ENCODE measurements around the gene ISCA2. TPM values are rescaled to one million over a fixed set of nuclear protein-coding genes. Genes with fewer than 3 reads are reported as not detected.

Gene ISCA2
- total RNA-seq, 5 donors from 2014 or later (not counting 1 experiment from before 2014, with no cell fraction given), result 21.3 to 42.6 (median 34.1) TPM

DNA sequence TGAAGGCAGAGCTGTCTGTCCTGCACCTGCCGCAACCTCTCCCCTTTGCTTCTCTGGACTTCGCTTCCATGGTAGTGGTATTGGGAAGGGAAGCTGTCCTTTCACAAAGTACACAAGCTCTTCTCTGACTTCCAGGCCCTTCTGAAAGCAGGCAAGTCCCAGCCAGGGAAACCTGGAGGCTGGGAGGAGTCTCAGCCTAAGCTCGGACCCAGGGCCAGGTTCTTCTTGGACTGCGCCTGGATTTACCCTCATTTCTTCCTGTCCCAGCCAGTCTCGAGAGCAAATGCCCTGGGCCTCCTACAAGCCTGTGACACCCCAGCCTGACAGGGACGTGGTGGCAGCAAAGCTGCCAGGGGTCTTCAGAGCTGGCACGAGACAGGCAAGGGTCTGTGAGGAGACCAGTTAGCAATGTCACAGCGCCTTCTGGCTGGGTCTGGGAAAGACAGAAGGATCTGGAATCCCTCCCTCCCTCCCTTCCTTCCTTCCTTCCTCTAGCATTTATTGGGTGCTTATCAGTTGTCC, 22.4 kb downstream of the ISCA2 start:
- no peaks in the 10 kb centered on the region for H3K36me3 Mint-ChIP-seq
- no peaks in the 10 kb centered on the region for H3K36me3 ChIP-seq (ENCODE audit: control insufficient read depth in 2 of 2, extremely low read depth in 1 of 2, insufficient read depth in 1 of 2, low read length in 1 of 2)
- no peaks in the 10 kb centered on the region for H3K9me3 Mint-ChIP-seq
- H3K4me1 Mint-ChIP-seq, result peaks cover 9 to 17% (median 10%) of the 10 kb centered on the region in 3 donors
- POLR2A ChIA-PET, result no interaction called here
- no peak overlapping the region for H3K27ac Mint-ChIP-seq
- H3K27ac ChIP-seq (ENCODE audit: low read length), result no peak overlapping the region
- H3K4me3 Mint-ChIP-seq, result no peak overlapping the region
- ATAC-seq (replicated peaks in 1 of 4) (no peak), DNase-seq (no peak)
- peaks cover 0 to 6% of the 10 kb centered on the region in 2 experiments for H3K4me1 ChIP-seq (ENCODE audit: control insufficient read depth in 1 of 2, extremely low read depth in 1 of 2, insufficient read depth in 2 of 2, low read length in 2 of 2)
- peaks cover 0 to 39% of the 10 kb centered on the region in 2 experiments for H3K27me3 ChIP-seq (replicated peaks in 1 of 2; ENCODE audit: control insufficient read depth in 2 of 2, extremely low read depth in 1 of 2, insufficient read depth in 2 of 2, low read length in 1 of 2)
- no peak overlapping the region for H3K4me3 ChIP-seq (ENCODE audit: control insufficient read depth in 1 of 2, extremely low read depth in 1 of 2, low read length in 1 of 2)
- H3K9me3 ChIP-seq, result no peaks in the 10 kb centered on the region
- 81% methylated on average over 3 of the region's 8 CpGs for WGBS (ENCODE audit: insufficient coverage)
- peaks cover 12 to 16% of the 10 kb centered on the region in 2 donors for H3K27me3 Mint-ChIP-seq
- CTCF ChIA-PET, result no interaction called here

DNA sequence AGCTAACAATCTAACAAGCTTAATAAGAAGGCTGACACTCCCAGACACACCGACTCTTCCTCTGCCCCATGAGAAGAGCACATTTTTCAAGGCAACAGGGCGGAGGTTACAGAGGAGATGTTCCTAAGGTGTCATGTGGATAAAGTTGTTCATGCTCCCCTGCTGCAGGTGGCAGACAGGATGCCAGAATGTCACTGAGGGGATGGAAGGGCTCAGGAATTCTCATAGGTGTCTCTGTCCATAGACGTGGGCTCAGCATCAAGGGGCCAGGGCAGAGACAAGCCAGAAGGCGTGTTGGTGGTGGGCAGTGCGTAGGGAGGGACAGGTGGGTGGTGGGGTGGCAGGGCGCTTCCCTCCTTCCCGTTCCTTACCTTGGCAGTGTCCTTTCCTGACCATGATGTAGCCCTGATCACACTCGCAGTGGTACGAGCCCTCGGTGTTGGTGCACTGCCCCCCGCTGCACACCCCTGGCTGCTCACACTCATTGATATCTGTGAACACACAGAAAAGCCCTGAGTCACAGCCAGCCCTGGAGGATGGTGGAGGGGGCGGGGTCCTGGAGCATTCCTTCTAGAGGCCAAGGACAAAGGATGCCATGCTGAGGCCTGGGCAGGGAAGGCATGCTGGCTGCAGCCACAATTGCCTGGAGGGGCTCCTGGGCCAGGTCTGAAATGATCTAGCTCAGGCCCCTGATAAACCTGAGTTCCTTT, 23.0 kb downstream of the ISCA2 start:
- no peak overlapping the region for H3K27ac ChIP-seq (ENCODE audit: low read length)
- DNase-seq (no peak), ATAC-seq (replicated peaks in 1 of 4) (no peak)
- no peaks in the 10 kb centered on the region for H3K9me3 ChIP-seq
- Mint-ChIP-seq H3K36me3 (no peaks in the 10 kb centered on the region), H3K27ac (no peak overlapping the region), H3K9me3 (no peaks in the 10 kb centered on the region), H3K27me3 (peaks cover 8 to 12% of the 10 kb centered on the region in 2 donors), H3K4me1 (peaks cover 9 to 17% (median 10%) of the 10 kb centered on the region in 3 donors), H3K4me3 (no peak overlapping the region)
- ChIA-PET CTCF (no interaction called here), POLR2A (no interaction called here)
- H3K36me3 ChIP-seq (ENCODE audit: control insufficient read depth in 2 of 2, extremely low read depth in 1 of 2, insufficient read depth in 1 of 2, low read length in 1 of 2), result no peaks in the 10 kb centered on the region
- H3K4me3 ChIP-seq (ENCODE audit: control insufficient read depth in 1 of 2, extremely low read depth in 1 of 2, low read length in 1 of 2), result no peak overlapping the region
- 93% methylated on average over 6 of the region's 12 CpGs for WGBS (ENCODE audit: insufficient coverage)
- H3K27me3 ChIP-seq (replicated peaks in 1 of 2; ENCODE audit: control insufficient read depth in 2 of 2, extremely low read depth in 1 of 2, insufficient read depth in 2 of 2, low read length in 1 of 2), result peaks cover 0 to 36% of the 10 kb centered on the region in 2 experiments
- H3K4me1 ChIP-seq (ENCODE audit: control insufficient read depth in 1 of 2, extremely low read depth in 1 of 2, insufficient read depth in 2 of 2, low read length in 2 of 2), result peaks cover 0 to 6% of the 10 kb centered on the region in 2 experiments

DNA sequence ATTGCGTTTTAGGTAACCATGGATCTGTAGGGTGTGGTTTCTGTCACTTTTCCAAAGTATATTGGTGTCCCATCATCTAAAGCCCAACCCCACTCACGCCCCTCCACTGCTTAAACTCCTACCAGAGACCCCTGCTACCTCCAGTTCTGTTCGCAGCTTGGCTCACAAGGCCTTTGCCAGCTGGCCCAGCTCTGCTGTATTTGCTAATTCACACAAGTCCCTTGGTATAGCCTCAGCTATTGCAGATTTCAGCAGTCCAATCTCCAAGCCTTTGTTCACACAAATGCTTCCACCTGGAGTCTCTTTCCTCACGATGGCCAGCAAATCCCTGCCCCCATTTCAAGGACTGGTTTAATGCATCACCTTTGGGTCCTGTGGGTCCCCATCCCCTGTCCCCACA, 24.2 kb downstream of the ISCA2 start:
- DNase-seq, result no peak
- H3K4me3 ChIP-seq (ENCODE audit: control insufficient read depth in 1 of 2, extremely low read depth in 1 of 2, low read length in 1 of 2), result no peak overlapping the region
- ChIA-PET POLR2A (no interaction called here), CTCF (no interaction called here)
- no peaks in the 10 kb centered on the region for H3K9me3 ChIP-seq
- peaks cover 2 to 12% of the 10 kb centered on the region in 2 donors for H3K27me3 Mint-ChIP-seq
- no peaks in the 10 kb centered on the region for H3K36me3 Mint-ChIP-seq
- H3K36me3 ChIP-seq (ENCODE audit: control insufficient read depth in 2 of 2, extremely low read depth in 1 of 2, insufficient read depth in 1 of 2, low read length in 1 of 2), result no peaks in the 10 kb centered on the region
- 56% methylated on average over 3 of the region's 4 CpGs for WGBS (ENCODE audit: insufficient coverage)
- ATAC-seq (replicated peaks in 1 of 4), result no peak
- H3K4me3 Mint-ChIP-seq, result no peak overlapping the region
- peaks cover 0 to 6% of the 10 kb centered on the region in 2 experiments for H3K4me1 ChIP-seq (ENCODE audit: control insufficient read depth in 1 of 2, extremely low read depth in 1 of 2, insufficient read depth in 2 of 2, low read length in 2 of 2)
- H3K27ac Mint-ChIP-seq, result no peak overlapping the region
- peaks cover 0 to 40% of the 10 kb centered on the region in 2 experiments for H3K27me3 ChIP-seq (replicated peaks in 1 of 2; ENCODE audit: control insufficient read depth in 2 of 2, extremely low read depth in 1 of 2, insufficient read depth in 2 of 2, low read length in 1 of 2)
- H3K4me1 Mint-ChIP-seq, result peaks cover 9 to 17% (median 10%) of the 10 kb centered on the region in 3 donors
- no peak overlapping the region for H3K27ac ChIP-seq (ENCODE audit: low read length)
- H3K9me3 Mint-ChIP-seq, result no peaks in the 10 kb centered on the region

DNA sequence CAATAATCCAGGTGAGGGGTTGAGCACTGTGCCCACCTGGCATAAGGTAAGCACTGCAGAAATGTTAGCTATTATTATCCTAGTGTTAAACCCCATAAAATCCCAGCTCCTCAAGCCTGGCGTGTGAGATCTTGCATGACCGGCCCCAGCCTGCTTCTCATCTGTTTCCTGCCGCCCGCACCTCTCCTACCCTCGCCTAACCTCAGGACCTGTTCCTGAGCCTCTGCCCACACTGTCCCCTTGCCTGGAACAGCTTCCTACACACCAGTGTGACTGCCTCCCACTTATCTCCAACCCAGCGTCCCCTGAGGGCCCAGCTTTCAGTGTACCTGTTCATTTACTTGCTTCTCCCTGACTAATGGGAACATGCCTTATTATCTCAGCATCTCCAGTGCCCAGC, 24.7 kb downstream of the ISCA2 start:
- Mint-ChIP-seq H3K9me3 (no peaks in the 10 kb centered on the region), H3K4me3 (no peak overlapping the region), H3K27ac (no peak overlapping the region), H3K27me3 (peaks cover 0 to 12% of the 10 kb centered on the region in 2 donors), H3K4me1 (peaks cover 9 to 17% (median 10%) of the 10 kb centered on the region in 3 donors), H3K36me3 (no peaks in the 10 kb centered on the region)
- ChIA-PET POLR2A (no interaction called here), CTCF (no interaction called here)
- DNase-seq (no peak), ATAC-seq (replicated peaks in 1 of 4) (no peak)
- no peak overlapping the region for H3K4me3 ChIP-seq (ENCODE audit: control insufficient read depth in 1 of 2, extremely low read depth in 1 of 2, low read length in 1 of 2)
- H3K9me3 ChIP-seq, result no peaks in the 10 kb centered on the region
- peaks cover 0 to 44% of the 10 kb centered on the region in 2 experiments for H3K27me3 ChIP-seq (replicated peaks in 1 of 2; ENCODE audit: control insufficient read depth in 2 of 2, extremely low read depth in 1 of 2, insufficient read depth in 2 of 2, low read length in 1 of 2)
- no peaks in the 10 kb centered on the region for H3K36me3 ChIP-seq (ENCODE audit: control insufficient read depth in 2 of 2, extremely low read depth in 1 of 2, insufficient read depth in 1 of 2, low read length in 1 of 2)
- no peak overlapping the region for H3K27ac ChIP-seq (ENCODE audit: low read length)
- 60% methylated on average over 6 of the region's 6 CpGs for WGBS (ENCODE audit: insufficient coverage)
- H3K4me1 ChIP-seq (ENCODE audit: control insufficient read depth in 1 of 2, extremely low read depth in 1 of 2, insufficient read depth in 2 of 2, low read length in 2 of 2), result peaks cover 0 to 6% of the 10 kb centered on the region in 2 experiments

DNA sequence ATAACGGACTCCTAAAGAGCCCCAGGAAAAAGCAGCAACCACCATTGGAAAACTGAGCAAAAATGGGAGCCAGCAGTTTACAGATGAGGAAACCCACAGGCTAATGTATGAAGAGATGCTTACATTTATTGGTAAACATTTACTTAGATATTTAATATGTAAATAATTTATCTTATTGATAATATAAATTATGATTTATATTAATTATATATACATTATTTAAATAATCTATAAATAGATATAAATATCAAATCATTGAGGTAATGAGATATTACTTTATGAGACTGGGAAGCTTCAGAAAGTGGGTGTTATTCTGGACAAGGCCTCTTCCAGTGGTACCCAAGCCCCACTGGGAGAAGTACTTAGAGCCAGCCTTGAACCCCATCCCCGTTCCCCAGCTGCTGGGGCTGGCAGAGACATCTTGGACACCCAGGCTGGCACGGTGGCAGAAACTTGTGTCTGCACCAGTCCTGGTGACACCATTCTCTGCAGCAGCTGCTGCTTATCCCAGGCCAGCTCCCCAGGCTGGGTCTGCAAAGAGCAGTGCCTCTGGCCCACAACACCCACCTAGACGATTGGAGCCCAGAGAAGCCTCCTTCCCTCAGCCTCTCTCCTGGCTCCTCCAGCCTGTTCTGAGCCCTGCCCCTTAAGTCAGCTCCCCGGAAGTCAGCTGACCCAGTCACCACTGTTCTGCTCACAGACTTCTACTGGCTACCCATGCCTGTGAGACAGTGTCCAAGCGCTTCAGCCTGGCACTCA, 25.9 kb downstream of the ISCA2 start:
- ChIA-PET CTCF (no interaction called here), POLR2A (no interaction called here)
- H3K36me3 Mint-ChIP-seq, result no peaks in the 10 kb centered on the region
- Histone ChIP-seq H3K4me1 (ENCODE audit: control insufficient read depth in 1 of 2, extremely low read depth in 1 of 2, insufficient read depth in 2 of 2, low read length in 2 of 2) (peaks cover 0 to 1% of the 10 kb centered on the region in 2 experiments), H3K36me3 (ENCODE audit: control insufficient read depth in 2 of 2, extremely low read depth in 1 of 2, insufficient read depth in 1 of 2, low read length in 1 of 2) (no peaks in the 10 kb centered on the region), H3K27ac (ENCODE audit: low read length) (no peak overlapping the region), H3K4me3 (ENCODE audit: control insufficient read depth in 1 of 2, extremely low read depth in 1 of 2, low read length in 1 of 2) (no peak overlapping the region), H3K9me3 (no peaks in the 10 kb centered on the region), H3K27me3 (replicated peaks in 1 of 2; ENCODE audit: control insufficient read depth in 2 of 2, extremely low read depth in 1 of 2, insufficient read depth in 2 of 2, low read length in 1 of 2) (peaks cover 0 to 44% of the 10 kb centered on the region in 2 experiments)
- no peak for DNase-seq
- no peaks in the 10 kb centered on the region for H3K9me3 Mint-ChIP-seq
- WGBS (ENCODE audit: insufficient coverage), result 87% methylated on average over 5 of the region's 6 CpGs
- no peak overlapping the region for H3K4me3 Mint-ChIP-seq
- H3K4me1 Mint-ChIP-seq, result peaks cover 5 to 11% (median 7%) of the 10 kb centered on the region in 3 donors
- peaks cover 0 to 7% of the 10 kb centered on the region in 2 donors for H3K27me3 Mint-ChIP-seq
- no peak for ATAC-seq (replicated peaks in 1 of 4)
- no peak overlapping the region for H3K27ac Mint-ChIP-seq

DNA sequence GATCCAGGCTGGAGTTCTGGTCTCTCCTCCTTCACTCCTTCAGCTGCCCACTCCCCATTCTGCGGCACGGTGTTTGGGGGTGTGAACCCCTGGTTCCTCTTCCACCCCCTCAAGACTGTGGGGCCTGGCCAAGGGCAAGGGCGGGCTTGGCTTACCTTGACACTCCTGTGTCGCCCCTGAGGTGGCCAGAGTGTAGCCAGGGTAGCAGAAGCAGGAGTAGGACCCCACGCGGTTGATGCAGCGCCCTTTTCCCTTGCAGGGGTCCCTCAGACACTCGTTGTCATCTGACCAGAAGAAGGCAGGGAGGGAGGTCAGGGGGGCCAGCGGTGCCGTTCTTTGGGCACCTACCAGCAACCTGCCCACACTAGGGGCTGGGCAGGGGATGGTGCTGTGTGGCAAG, 28.2 kb downstream of the ISCA2 start:
- DNase-seq (no peak), ATAC-seq (replicated peaks in 1 of 4) (no peak)
- no peaks in the 10 kb centered on the region for H3K36me3 Mint-ChIP-seq
- no peak overlapping the region for H3K4me3 ChIP-seq (ENCODE audit: control insufficient read depth in 1 of 2, extremely low read depth in 1 of 2, low read length in 1 of 2)
- no peaks in the 10 kb centered on the region for H3K4me1 Mint-ChIP-seq
- H3K9me3 Mint-ChIP-seq, result no peaks in the 10 kb centered on the region
- H3K4me3 Mint-ChIP-seq, result no peak overlapping the region
- H3K4me1 ChIP-seq (ENCODE audit: control insufficient read depth in 1 of 2, extremely low read depth in 1 of 2, insufficient read depth in 2 of 2, low read length in 2 of 2), result no peaks in the 10 kb centered on the region
- peaks cover 0 to 40% of the 10 kb centered on the region in 2 experiments for H3K27me3 ChIP-seq (replicated peaks in 1 of 2; ENCODE audit: control insufficient read depth in 2 of 2, extremely low read depth in 1 of 2, insufficient read depth in 2 of 2, low read length in 1 of 2)
- H3K9me3 ChIP-seq, result no peaks in the 10 kb centered on the region
- POLR2A ChIA-PET, result no interaction called here
- H3K27me3 Mint-ChIP-seq, result no peaks in the 10 kb centered on the region
- H3K27ac Mint-ChIP-seq, result no peak overlapping the region
- no peaks in the 10 kb centered on the region for H3K36me3 ChIP-seq (ENCODE audit: control insufficient read depth in 2 of 2, extremely low read depth in 1 of 2, insufficient read depth in 1 of 2, low read length in 1 of 2)
- 75% methylated on average over 6 of the region's 10 CpGs for WGBS (ENCODE audit: insufficient coverage)
- H3K27ac ChIP-seq (ENCODE audit: low read length), result no peak overlapping the region
- CTCF ChIA-PET, result no interaction called here
